Astrocyte of the cerebellum (primary cell): Measurements from ENCODE around the gene ETNK2.

Experiments used
- DNase-seq: peaks from one replicate; pipeline ENCODE4 v3.0.0-alpha.2; 2011; ENCODE audit warnings: low read depth
- H3K4me3 ChIP-seq: 2 replicates; pipeline ENCODE4 v1.5.1; 2011; ENCODE audit warnings: mild to moderate bottlenecking, low read depth, low read length, moderate library complexity
- in situ Hi-C: cut with HindIII; loops from 2 replicates; pipeline ENCODE4 v1.10.0; 2017; ENCODE audit warnings: low sequenced_read_pairs
- TF ChIP-seq, protein P1 (sequence below): IDR thresholded peaks from 2 replicates; pipeline ENCODE4 v1.5.1; 2012; ENCODE audit warnings: low read length, low read depth, moderate library complexity, mild to moderate bottlenecking; ENCODE audit errors: missing control alignments

ETNK2 gene

DNA sequence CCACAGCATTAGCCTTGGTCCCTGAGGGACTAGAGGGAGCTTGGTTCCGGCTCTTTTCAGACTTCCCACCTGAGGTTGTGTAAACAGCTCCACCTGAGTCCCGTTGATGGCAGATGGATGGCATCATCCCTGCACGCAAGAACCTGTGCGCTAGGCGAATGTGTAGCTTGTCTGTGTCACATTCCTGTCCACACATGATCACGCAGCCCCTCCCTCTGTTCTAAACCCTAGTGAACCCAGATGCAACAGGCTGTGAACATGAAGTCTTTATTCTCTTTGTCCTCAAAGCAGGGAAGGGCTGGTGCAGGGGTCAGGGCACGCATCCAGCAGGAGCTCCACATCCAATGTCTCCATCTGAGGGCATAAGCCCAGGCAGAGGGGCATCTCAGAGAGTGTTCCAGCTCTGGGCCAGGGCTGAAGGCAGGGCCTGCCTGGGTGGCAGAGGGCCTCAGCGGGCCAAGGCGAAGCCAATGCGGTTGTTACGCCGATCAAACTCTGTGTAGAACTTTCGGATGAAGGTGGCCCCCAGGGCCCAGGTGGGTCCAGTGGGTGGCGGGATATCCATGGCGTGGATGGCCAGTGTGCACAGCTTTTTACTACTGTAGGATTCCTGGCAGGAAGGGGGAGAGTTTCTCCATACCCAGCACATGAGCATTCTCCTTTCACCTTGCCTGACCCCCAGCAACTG lies 2.9 kb upstream of the ETNK2 start:
- TF ChIP-seq, protein P1, sequence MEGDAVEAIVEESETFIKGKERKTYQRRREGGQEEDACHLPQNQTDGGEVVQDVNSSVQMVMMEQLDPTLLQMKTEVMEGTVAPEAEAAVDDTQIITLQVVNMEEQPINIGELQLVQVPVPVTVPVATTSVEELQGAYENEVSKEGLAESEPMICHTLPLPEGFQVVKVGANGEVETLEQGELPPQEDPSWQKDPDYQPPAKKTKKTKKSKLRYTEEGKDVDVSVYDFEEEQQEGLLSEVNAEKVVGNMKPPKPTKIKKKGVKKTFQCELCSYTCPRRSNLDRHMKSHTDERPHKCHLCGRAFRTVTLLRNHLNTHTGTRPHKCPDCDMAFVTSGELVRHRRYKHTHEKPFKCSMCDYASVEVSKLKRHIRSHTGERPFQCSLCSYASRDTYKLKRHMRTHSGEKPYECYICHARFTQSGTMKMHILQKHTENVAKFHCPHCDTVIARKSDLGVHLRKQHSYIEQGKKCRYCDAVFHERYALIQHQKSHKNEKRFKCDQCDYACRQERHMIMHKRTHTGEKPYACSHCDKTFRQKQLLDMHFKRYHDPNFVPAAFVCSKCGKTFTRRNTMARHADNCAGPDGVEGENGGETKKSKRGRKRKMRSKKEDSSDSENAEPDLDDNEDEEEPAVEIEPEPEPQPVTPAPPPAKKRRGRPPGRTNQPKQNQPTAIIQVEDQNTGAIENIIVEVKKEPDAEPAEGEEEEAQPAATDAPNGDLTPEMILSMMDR, result no peak
- no peak for DNase-seq
- H3K4me3 ChIP-seq, result no peak overlapping the region
- in situ Hi-C loops, result loop anchor here (5.0 kb wide), 1 partner anchor 58 kb away; the partner anchor contains the start of gene GOLT1A

DNA sequence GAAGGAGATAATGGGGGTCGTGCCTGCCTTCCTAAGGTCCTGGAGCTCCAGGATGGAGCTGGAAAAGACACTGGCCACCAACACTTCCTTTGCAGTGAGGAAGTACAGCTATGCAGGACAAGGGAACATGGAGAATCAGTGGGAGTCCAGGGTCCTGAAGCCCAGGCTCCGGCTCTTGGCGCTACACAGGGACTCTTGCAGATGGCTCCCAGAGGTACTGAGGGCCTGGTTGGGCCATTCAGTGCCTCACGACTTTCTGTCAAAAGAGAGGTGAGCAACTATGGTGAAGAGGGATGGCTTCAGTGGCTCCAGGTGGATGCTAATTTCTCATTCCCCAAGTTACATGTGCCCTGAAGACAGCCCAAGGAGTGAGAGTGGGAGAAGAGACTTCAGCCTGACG lies 1.8 kb upstream of the ETNK2 start:
- in situ Hi-C loops, result no loop called here
- TF ChIP-seq, protein P1, result no peak
- no peak overlapping the region for H3K4me3 ChIP-seq
- no peak for DNase-seq

GRCh38 chr1:204152310-204153044 lies 633 bp upstream of the ETNK2 start:
- in situ Hi-C loops, result no loop called here
- H3K4me3 ChIP-seq, result peak overlapping the region; percentile 64
- no peak for DNase-seq
- TF ChIP-seq, protein P1, result no peak

DNA sequence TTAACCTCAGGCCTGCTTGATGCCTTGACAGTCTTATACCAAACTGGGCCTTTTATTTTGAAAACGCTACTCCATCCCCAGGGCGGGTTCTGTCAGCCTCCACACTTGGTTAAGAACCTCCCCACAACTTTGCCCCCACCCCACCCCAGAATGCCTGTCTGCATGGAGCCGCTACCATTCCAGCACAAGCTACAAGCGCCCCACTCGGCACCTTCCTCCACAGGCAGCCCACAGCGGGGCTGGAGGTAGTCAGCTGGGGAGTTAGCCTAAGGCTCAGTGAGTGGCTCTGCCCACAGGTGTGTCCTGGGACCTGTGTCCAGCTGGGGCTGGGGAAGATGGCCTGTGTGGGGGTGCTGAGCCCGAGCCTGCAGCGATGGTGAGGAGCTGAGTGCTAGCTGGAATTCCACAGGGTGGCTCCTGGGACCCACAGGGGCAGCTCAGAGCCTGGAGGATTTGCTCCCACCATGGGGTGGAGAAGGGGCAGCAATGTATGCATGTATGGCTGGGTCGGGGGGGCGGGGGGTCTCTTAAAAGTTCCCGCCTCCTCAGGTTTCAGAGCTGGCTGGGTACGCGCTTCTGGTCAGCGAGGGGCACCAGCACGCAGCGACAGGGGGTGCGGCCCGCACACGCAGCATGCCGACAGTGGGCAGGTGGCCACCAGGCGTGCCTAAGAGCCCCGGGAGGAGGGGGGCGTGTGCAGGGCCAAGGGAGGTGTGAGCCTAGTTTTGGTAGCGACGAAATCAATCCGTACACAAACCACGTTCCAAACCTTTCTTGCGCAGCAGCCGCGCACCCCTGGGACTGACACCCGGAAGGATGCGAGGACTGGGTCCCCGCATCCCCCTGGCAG lies 917 bp downstream of the ETNK2 start:
- in situ Hi-C loops, result no loop called here
- H3K4me3 ChIP-seq, result peak overlapping the region; percentile 64
- TF ChIP-seq, protein P1, result no peak
- DNase-seq, result no peak

DNA sequence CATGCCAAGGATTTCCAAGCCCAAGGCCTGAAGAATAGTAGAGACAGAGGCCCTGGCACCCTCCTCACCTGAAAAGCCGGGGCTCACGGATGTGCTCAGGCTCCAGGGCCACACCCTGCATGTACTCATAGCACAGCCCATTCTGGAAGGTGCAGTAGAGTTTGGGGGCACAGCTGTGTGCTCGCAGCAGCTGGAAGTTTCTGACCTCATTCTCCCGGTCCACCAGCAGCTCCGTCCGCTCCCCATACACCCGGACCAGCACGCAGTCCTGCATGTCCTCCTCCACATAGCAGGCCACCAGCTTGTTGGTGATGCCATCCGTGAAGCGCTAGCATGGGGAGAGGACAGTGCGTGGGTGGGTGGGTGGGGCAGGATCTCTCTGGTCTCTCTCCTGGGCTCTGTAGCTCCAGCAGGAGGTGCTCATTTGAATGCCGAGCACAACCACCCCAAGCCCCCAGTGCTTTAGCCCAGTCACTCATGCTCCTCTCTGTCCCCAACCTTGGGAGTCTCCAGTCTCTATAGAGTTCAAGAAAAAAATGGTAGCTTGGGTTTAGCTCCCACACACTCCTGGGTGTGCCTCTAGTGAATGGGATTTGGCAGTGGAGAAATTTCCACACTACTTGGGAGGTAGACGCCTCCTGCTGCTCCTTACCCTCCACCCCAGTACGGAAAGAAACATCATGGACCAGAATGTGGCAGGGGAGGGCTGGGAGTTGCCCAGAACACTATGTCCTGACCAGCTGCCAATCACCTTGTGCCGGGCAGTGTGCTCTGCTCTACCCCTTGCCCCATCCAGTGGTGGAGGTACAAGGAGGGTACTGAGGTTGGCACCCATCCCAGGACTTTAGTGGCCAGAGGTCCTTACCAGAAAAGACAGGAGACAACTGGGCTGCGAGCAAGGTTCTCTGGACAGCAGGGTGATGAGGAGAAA lies 1.9 kb downstream of the ETNK2 start:
- in situ Hi-C loops, result no loop called here
- no peak for DNase-seq
- TF ChIP-seq, protein P1, result no peak
- H3K4me3 ChIP-seq, result no peak overlapping the region

- TF ChIP-seq, protein P1, result no peak
- in situ Hi-C loops, result no loop called here
- no peak for DNase-seq
- H3K4me3 ChIP-seq, result no peak overlapping the region
Observed at GRCh38 chr1:204149107-204149506, 2.7 kb downstream of the ETNK2 start.
